A673 (cell line): ENCODE measurements around the gene FOXK1.

Source experiments
- EZH2 ChIP-seq: fragments of 200-600 bp; sonication (generic); IDR thresholded peaks from 2 replicates; pipeline ENCODE4 v1.6.1; 2017; ENCODE audit warnings: borderline replicate concordance, low read depth, mild to moderate bottlenecking, mixed read lengths, antibody characterized with exemption, low read length; ENCODE audit not compliant: poor library complexity, severe bottlenecking
- TF ChIP-seq, protein P1 (sequence below): fragments of 300-800, 200-600 bp; sonication (generic); conservative IDR thresholded peaks from 2 replicates; pipeline ENCODE4 v1.5.1; 2017; ENCODE audit warnings: low read depth, mild to moderate bottlenecking, antibody characterized with exemption, low read length, moderate library complexity, mixed read lengths

- TF ChIP-seq, protein P1, sequence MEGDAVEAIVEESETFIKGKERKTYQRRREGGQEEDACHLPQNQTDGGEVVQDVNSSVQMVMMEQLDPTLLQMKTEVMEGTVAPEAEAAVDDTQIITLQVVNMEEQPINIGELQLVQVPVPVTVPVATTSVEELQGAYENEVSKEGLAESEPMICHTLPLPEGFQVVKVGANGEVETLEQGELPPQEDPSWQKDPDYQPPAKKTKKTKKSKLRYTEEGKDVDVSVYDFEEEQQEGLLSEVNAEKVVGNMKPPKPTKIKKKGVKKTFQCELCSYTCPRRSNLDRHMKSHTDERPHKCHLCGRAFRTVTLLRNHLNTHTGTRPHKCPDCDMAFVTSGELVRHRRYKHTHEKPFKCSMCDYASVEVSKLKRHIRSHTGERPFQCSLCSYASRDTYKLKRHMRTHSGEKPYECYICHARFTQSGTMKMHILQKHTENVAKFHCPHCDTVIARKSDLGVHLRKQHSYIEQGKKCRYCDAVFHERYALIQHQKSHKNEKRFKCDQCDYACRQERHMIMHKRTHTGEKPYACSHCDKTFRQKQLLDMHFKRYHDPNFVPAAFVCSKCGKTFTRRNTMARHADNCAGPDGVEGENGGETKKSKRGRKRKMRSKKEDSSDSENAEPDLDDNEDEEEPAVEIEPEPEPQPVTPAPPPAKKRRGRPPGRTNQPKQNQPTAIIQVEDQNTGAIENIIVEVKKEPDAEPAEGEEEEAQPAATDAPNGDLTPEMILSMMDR: no peak
- no peak for TF ChIP-seq EZH2
Observed at GRCh38 chr7:4689668-4690067, 7.6 kb downstream of the FOXK1 start.
